HEK293 (cell line): ENCODE measurements around the gene RFTN1.

ENCODE experiments used
- CTCF ChIA-PET: fragments of 350-600 bp; formaldehyde crosslinking; extraction: SDS; loops from one replicate; lab custom pipeline; 2021; ENCODE audit warnings: antibody characterized with exemption; lab: Yijun Ruan, JAX
- POLR2A ChIA-PET: fragments of 300-600 bp; formaldehyde crosslinking; extraction: SDS; loops from one replicate; lab custom pipeline; 2020; ENCODE audit warnings: antibody characterized with exemption, inconsistent platforms; lab: Yijun Ruan, JAX
- H3K27ac ChIP-seq: fragments of 200-500 bp; sonication (Bioruptor generic); 2 replicates; pipeline ENCODE4 v1.5.1; 2014; ENCODE audit warnings: low read depth, low read length, control low read depth, inconsistent platforms; ENCODE audit errors: extremely low read depth
- H3K36me3 ChIP-seq, 2 experiments: fragments of 200-500 bp in 1 of 2; sonication (Bioruptor generic) in 1 of 2; 1 replicate in 1 of 2; 2 replicates in 1 of 2; pipeline ENCODE4 v1.5.1; 2014 to 2017; ENCODE audit warnings: inconsistent platforms in 2 of 2, low read length in 2 of 2; ENCODE audit not compliant: control insufficient read depth in 2 of 2, insufficient read depth in 1 of 2
- H3K4me1 ChIP-seq: fragments of 200-500 bp; sonication (Bioruptor generic); 2 replicates; pipeline ENCODE4 v1.5.1; 2014; ENCODE audit warnings: mild to moderate bottlenecking, low read length, inconsistent platforms; ENCODE audit not compliant: control insufficient read depth, insufficient read depth
- H3K4me3 ChIP-seq: 2 replicates; pipeline ENCODE4 v1.5.1; 2011; ENCODE audit warnings: low read depth, mild to moderate bottlenecking, control low read depth, low read length, moderate library complexity
- H3K9me3 ChIP-seq: fragments of 200-500 bp; sonication (Bioruptor generic); 2 replicates; pipeline ENCODE4 v1.5.1; 2014; ENCODE audit warnings: low read depth, low read length, inconsistent platforms; ENCODE audit not compliant: control insufficient read depth, insufficient read depth
- GFI1B ChIP-seq: fragments of 450-650 bp; formaldehyde crosslinking; IDR thresholded peaks from 2 replicates; pipeline ENCODE4 v1.5.1; 2016; ENCODE audit warnings: missing biosample characterization, missing genetic modification characterization
- KLF7 ChIP-seq: fragments of 450-650 bp; formaldehyde crosslinking; IDR thresholded peaks from 2 replicates; pipeline ENCODE4 v1.5.1; 2016; ENCODE audit warnings: missing biosample characterization, missing genetic modification characterization, borderline replicate concordance
- KLF9 ChIP-seq: fragments of 450-650 bp; formaldehyde crosslinking; IDR thresholded peaks from 2 replicates; pipeline ENCODE4 v1.5.1; 2016; ENCODE audit warnings: missing biosample characterization, missing genetic modification characterization, low read depth
- MEIS1 ChIP-seq: sonication (generic); formaldehyde crosslinking; IDR thresholded peaks from 2 replicates; pipeline ENCODE4 v1.8.1; 2022; ENCODE audit warnings: missing genetic modification reagents, mild to moderate bottlenecking, borderline replicate concordance
- PRDM1 ChIP-seq: fragments of 450-650 bp; formaldehyde crosslinking; IDR thresholded peaks from 2 replicates; pipeline ENCODE4; 2016; ENCODE audit warnings: missing biosample characterization, missing genetic modification characterization
- REPIN1 ChIP-seq: fragments of 450-650 bp; formaldehyde crosslinking; IDR thresholded peaks from 2 replicates; pipeline ENCODE4 v1.5.1; 2017; ENCODE audit warnings: missing biosample characterization, missing genetic modification characterization, low read depth
- SETDB1 ChIP-seq: IDR thresholded peaks from one replicate; pipeline ENCODE4 v1.6.1; 2017; ENCODE audit warnings: mild to moderate bottlenecking, low read length, moderate library complexity, mixed read lengths; ENCODE audit not compliant: insufficient read length
- SP2 ChIP-seq: fragments of 450-650 bp; formaldehyde crosslinking; IDR thresholded peaks from 2 replicates; pipeline ENCODE4 v1.5.1; 2016; ENCODE audit warnings: missing biosample characterization, missing genetic modification characterization
- SP3 ChIP-seq: fragments of 450-650 bp; formaldehyde crosslinking; IDR thresholded peaks from 2 replicates; pipeline ENCODE4 v1.5.1; 2016; ENCODE audit warnings: missing biosample characterization, missing genetic modification characterization
- SP7 ChIP-seq: fragments of 450-650 bp; formaldehyde crosslinking; IDR thresholded peaks from 2 replicates; pipeline ENCODE4 v1.5.1; 2016; ENCODE audit warnings: missing biosample characterization, missing genetic modification characterization
- ZBTB48 ChIP-seq: fragments of 450-650 bp; formaldehyde crosslinking; IDR thresholded peaks from 2 replicates; pipeline ENCODE4 v1.5.1; 2016; ENCODE audit warnings: missing biosample characterization, missing genetic modification characterization
- ZIC2 ChIP-seq: fragments of 450-650 bp; formaldehyde crosslinking; IDR thresholded peaks from 2 replicates; pipeline ENCODE4 v1.5.1; 2016; ENCODE audit warnings: missing biosample characterization, missing genetic modification characterization
- ZNF2 ChIP-seq: fragments of 450-650 bp; formaldehyde crosslinking; IDR thresholded peaks from 2 replicates; pipeline ENCODE4 v1.5.1; 2016; ENCODE audit warnings: missing biosample characterization, missing genetic modification characterization
- ZNF202 ChIP-seq: fragments of 450-650 bp; formaldehyde crosslinking; IDR thresholded peaks from 2 replicates; pipeline ENCODE4 v1.5.1; 2016; ENCODE audit warnings: missing biosample characterization, missing genetic modification characterization, borderline replicate concordance
- ZNF214 ChIP-seq: fragments of 450-650 bp; formaldehyde crosslinking; IDR thresholded peaks from 2 replicates; pipeline ENCODE4 v1.5.1; 2017; ENCODE audit warnings: missing biosample characterization, mild to moderate bottlenecking, missing genetic modification characterization, borderline replicate concordance
- ZNF248 ChIP-seq: fragments of 450-650 bp; formaldehyde crosslinking; IDR thresholded peaks from 2 replicates; pipeline ENCODE4 v1.5.1; 2017; ENCODE audit warnings: missing biosample characterization, missing genetic modification characterization
- ZNF292 ChIP-seq: fragments of 450-650 bp; formaldehyde crosslinking; IDR thresholded peaks from 2 replicates; pipeline ENCODE4 v1.5.1; 2016; ENCODE audit warnings: low read depth, missing biosample characterization, missing genetic modification characterization, borderline replicate concordance
- ZNF341 ChIP-seq: fragments of 450-650 bp; formaldehyde crosslinking; IDR thresholded peaks from 2 replicates; pipeline ENCODE4; 2016; ENCODE audit warnings: low read depth, missing biosample characterization, missing genetic modification characterization
- ZNF366 ChIP-seq: fragments of 450-650 bp; formaldehyde crosslinking; conservative IDR thresholded peaks from 2 replicates; pipeline ENCODE4 v1.5.1; 2016; ENCODE audit warnings: missing biosample characterization, missing genetic modification characterization
- ZNF394 ChIP-seq: fragments of 450-650 bp; formaldehyde crosslinking; IDR thresholded peaks from 2 replicates; pipeline ENCODE4 v1.5.1; 2016; ENCODE audit warnings: missing biosample characterization, missing genetic modification characterization, mild to moderate bottlenecking, moderate library complexity, borderline replicate concordance
- ZNF510 ChIP-seq: fragments of 450-650 bp; formaldehyde crosslinking; IDR thresholded peaks from 2 replicates; pipeline ENCODE4 v1.5.1; 2018; ENCODE audit warnings: mild to moderate bottlenecking, missing genetic modification characterization, missing biosample characterization; ENCODE audit not compliant: insufficient replicate concordance
- ZNF600 ChIP-seq: fragments of 450-650 bp; formaldehyde crosslinking; IDR thresholded peaks from 2 replicates; pipeline ENCODE4 v1.5.1; 2016; ENCODE audit warnings: missing biosample characterization, missing genetic modification characterization
- ZNF610 ChIP-seq: fragments of 450-650 bp; formaldehyde crosslinking; IDR thresholded peaks from 2 replicates; pipeline ENCODE4 v1.5.1; 2016; ENCODE audit warnings: missing biosample characterization, missing genetic modification characterization, borderline replicate concordance
- ZNF660 ChIP-seq: fragments of 450-650 bp; IDR thresholded peaks from 2 replicates; pipeline ENCODE4 v1.5.1; 2018; ENCODE audit warnings: missing biosample characterization, mild to moderate bottlenecking, missing genetic modification characterization
- ZNF664 ChIP-seq: fragments of 450-650 bp; formaldehyde crosslinking; IDR thresholded peaks from 2 replicates; pipeline ENCODE4 v1.5.1; 2016; ENCODE audit warnings: missing biosample characterization, missing genetic modification characterization
- ZNF791 ChIP-seq: fragments of 450-650 bp; formaldehyde crosslinking; IDR thresholded peaks from 2 replicates; pipeline ENCODE4 v1.5.1; 2016; ENCODE audit warnings: missing biosample characterization, missing genetic modification characterization
- ZSCAN16 ChIP-seq: fragments of 450-650 bp; formaldehyde crosslinking; IDR thresholded peaks from 2 replicates; pipeline ENCODE4 v1.5.1; 2016; ENCODE audit warnings: missing biosample characterization, missing genetic modification characterization
- TF ChIP-seq, protein P1 (sequence below): sonication (generic); formaldehyde crosslinking; IDR thresholded peaks from 2 replicates; pipeline ENCODE4 v1.8.1; 2022; ENCODE audit warnings: mild to moderate bottlenecking, moderate library complexity, missing genetic modification reagents

The RFTN1 gene

DNA sequence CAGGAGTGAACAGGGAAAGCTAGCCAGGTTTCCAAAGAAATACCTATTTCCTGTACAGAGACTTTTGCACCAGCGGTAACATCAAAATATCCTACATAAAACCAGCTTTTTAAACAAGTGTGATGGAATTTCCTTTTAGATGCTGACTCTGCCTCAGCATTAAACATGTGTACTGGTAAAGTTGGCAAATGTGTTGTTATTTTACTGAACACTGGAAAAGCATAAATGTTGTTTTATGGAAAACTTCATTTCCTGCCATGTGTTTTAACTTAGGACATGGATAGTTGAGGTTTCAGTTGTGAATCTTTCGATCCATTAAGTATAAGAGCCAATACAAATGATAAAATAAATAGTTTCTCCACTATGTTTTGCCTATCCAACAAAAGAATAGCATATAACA lies 232.8 kb downstream of the RFTN1 start:
- ChIA-PET POLR2A (no interaction called here), CTCF (interaction anchor here (0.7 to 3.0 kb wide), 2 partner anchors 10 to 1074 kb away, joined by 3 to 13 read pairs; no protein-coding TSS in a partner anchor)
- no peak overlapping the region for H3K27ac ChIP-seq
- TF ChIP-seq ZNF341 (tag by site-specific recombination): no peak
- no peak for TF ChIP-seq KLF9 (tag by site-specific recombination)
- TF ChIP-seq ZNF610 (tag by site-specific recombination): no peak
- TF ChIP-seq REPIN1 (tag by site-specific recombination): no peak
- TF ChIP-seq KLF7 (tag by site-specific recombination): no peak
- peaks cover 15 to 47% of the 10 kb centered on the region in 2 experiments for H3K36me3 ChIP-seq
- no peak overlapping the region for H3K4me3 ChIP-seq
- no peaks in the 10 kb centered on the region for H3K4me1 ChIP-seq
- H3K9me3 ChIP-seq: no peaks in the 10 kb centered on the region

DNA sequence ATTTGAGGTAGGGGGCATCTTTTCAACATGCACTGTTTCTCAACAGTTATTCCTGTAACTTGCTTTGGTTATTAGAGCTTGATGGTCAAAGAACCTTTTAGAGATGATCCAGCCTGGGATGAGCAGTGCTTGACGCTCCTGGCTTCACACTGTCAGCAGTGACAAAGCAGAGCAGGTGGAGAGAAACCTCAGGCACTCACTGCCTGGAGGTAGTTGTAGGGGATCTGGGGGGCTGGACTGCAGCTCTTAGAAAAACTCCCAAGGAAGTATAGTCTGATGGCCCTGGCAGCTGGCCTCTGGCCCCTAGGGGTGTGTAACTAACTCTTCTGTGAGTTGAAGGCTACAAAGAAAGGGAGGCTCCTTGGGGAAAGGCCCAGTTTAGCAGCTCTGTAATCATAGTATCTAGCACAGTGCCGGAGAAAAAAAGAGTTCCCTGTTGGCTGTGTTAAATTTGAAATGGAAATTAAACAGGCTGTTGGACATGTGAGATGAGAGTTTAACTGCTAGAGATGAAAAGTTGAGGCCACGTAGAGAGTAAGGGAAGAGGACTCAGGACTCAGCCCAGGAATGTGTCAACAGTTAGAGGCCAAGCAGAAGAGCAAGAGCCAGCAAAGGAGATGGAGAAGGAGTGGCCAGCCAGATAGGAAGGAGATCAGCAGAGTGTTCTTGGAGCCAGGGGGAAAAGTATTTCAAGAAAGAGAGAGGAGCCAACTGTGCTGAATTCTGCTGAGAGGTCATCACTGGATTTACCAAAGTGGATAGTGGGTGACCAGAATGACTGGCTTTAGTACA lies 234.3 kb downstream of the RFTN1 start:
- TF ChIP-seq ZBTB48: no peak
- no peak for TF ChIP-seq SETDB1
- TF ChIP-seq PRDM1 (tag by site-specific recombination): peak; percentile 61
- TF ChIP-seq ZNF510 (tag by site-specific recombination): no peak
- no peak for TF ChIP-seq ZNF202 (tag by site-specific recombination)
- Histone ChIP-seq H3K4me1 (no peaks in the 10 kb centered on the region), H3K36me3 (peaks cover 15 to 49% of the 10 kb centered on the region in 2 experiments), H3K4me3 (no peak overlapping the region), H3K9me3 (no peaks in the 10 kb centered on the region), H3K27ac (no peak overlapping the region)
- POLR2A ChIA-PET: no interaction called here
- CTCF ChIA-PET: interaction anchor here (1.0 to 3.0 kb wide), 3 partner anchors 11 to 14 kb away, joined by 3 to 13 read pairs (median 4); partner anchors contain the start of gene OXNAD1

DNA sequence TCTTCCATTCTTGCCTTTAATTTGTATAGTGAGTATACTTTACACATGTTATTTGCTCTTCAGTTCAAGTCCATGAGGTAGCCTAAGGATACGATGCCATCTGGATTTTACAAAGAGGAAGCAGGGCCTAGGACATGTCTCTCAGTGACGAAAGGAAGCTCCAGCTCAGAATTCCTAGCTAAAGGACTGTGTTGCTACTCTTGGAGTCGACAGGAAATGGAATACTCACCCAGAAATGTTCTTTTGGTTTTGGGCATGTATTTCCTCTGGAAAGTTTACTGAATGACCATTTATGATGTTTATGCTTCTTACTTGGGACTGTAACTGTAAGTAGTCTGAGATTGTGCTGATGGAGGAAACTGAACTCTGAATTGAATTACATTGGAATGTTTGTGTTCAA lies 236.0 kb downstream of the RFTN1 start:
- CTCF ChIA-PET: interaction anchor here (1.5 kb wide), 1 partner anchor 29 kb away, joined by 3 read pairs; no protein-coding TSS in a partner anchor
- no peak overlapping the region for H3K27ac ChIP-seq
- POLR2A ChIA-PET: no interaction called here
- no peaks in the 10 kb centered on the region for H3K4me1 ChIP-seq
- no peak for TF ChIP-seq ZNF248 (tag by site-specific recombination)
- no peak for TF ChIP-seq SP2
- no peak for TF ChIP-seq ZNF394 (tag by site-specific recombination)
- no peak for TF ChIP-seq ZNF292 (tag by site-specific recombination)
- no peak for TF ChIP-seq ZNF600 (tag by site-specific recombination)
- TF ChIP-seq GFI1B (tag by site-specific recombination): no peak
- TF ChIP-seq SP7: no peak
- no peak for TF ChIP-seq ZNF791 (tag by site-specific recombination)
- TF ChIP-seq ZNF660 (tag by site-specific recombination): no peak
- no peak for TF ChIP-seq ZNF664 (tag by site-specific recombination)
- TF ChIP-seq ZNF2: no peak
- TF ChIP-seq ZNF214 (tag by site-specific recombination): no peak
- no peak for TF ChIP-seq ZSCAN16
- TF ChIP-seq ZNF366 (tag by site-specific recombination): no peak
- no peak for TF ChIP-seq SP3
- TF ChIP-seq MEIS1 (CRISPR knock-in tag): no peak
- TF ChIP-seq, protein P1, sequence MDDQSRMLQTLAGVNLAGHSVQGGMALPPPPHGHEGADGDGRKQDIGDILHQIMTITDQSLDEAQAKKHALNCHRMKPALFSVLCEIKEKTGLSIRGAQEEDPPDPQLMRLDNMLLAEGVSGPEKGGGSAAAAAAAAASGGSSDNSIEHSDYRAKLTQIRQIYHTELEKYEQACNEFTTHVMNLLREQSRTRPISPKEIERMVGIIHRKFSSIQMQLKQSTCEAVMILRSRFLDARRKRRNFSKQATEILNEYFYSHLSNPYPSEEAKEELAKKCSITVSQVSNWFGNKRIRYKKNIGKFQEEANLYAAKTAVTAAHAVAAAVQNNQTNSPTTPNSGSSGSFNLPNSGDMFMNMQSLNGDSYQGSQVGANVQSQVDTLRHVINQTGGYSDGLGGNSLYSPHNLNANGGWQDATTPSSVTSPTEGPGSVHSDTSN: no peak
- no peak for TF ChIP-seq ZIC2
- H3K4me3 ChIP-seq: no peak overlapping the region
- H3K9me3 ChIP-seq: no peaks in the 10 kb centered on the region
- H3K36me3 ChIP-seq: peaks cover 20 to 46% of the 10 kb centered on the region in 2 experiments
